GM21825 (cell line): ENCODE data around the gene LAG3.
"Not testable (repeated sequence)": the region's sequence is repeated elsewhere in the genome, so short reads cannot be mapped to it uniquely, and the experiment has no call there.

ENCODE experiments used
- ATAC-seq: cut with Tn5 transposase; IDR thresholded peaks from one replicate; pipeline ENCODE4 v1.9.1; 2021; ENCODE audit warnings: mild to moderate bottlenecking, moderate library complexity; ENCODE audit not compliant: unreplicated experiment

LAG3 gene

DNA sequence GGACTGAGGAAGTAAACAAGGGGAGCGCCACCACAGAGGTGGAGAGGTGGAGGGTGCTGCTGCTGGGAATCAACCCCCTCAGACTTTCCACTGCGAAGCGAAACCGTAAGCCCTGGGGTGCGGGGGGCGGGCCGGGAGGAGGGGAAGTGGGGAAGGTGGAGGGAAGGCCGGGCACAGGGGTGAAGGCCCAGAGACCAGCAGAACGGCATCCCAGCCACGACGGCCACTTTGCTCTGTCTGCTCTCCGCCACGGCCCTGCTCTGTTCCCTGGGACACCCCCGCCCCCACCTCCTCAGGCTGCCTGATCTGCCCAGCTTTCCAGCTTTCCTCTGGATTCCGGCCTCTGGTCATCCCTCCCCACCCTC, at the start of gene LAG3:
TSS of gene LAG3 (plus strand) at position 190 of the 365 bp plus-strand sequence. CDS start 333 bp downstream, outside the sequence.
- ATAC-seq: no peak

DNA sequence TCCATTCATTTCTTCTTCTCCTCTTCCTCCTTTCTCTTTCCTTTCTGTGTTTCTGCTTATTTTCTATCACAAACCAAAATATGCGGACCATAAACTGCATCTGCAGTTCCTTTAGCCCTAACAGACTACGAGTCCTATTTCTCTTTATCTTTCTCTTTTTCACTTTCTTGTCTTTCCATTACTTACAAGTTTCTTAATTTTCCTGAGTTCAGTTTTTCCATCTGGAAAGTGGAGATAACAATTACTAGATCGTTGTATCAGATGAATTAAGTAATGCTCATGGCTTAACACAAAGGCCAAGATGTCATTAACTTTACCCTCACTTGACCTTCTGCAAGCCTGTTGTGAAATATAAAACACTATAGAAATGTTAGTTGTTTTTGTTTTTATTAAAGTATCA, 49.5 kb upstream of the LAG3 start:
- ATAC-seq: no peak

DNA sequence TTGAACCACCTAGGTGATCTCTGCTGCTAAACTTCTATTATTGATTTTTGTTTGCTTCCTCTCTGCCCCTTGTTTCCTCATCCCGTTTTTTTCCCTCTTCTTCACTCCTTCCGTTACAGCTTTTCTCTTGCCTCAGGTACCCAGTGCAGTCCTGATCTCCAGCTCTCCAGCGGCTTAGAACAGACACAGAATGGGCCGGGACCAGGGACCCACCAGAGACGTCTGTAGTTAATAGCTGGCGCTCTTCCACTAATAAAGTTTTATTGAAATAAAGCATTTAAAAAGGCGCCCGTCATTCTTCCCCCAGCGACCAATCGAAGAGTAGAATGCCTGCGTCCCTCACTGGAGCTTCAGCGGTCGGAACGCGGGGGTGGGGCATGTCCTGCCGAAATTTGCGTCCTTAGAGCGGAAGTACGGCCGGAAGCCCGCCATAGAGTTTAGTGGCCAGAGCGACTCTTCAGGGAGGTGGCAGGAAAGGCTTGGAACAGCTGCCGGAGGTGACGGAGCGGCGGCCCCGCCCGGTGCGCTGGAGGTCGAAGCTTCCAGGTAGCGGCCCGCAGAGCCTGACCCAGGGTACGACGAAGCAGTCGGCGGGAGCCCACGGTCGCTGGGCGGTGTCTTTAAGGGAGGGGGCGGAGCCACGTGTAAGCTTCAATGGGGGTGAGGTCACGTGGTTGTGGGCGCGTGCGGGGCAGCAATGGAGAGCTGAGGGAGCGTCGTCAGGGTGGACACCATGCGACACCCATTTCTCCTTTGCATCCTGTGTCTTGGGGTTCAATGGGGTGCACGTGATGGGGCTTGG, 48.5 kb upstream of the LAG3 start, which contains the start of gene COPS7A:
TSS of gene COPS7A (plus strand) at position 440 of the 802 bp plus-strand sequence. CDS start 611 bp downstream, outside the sequence.
- peak; percentile 93 for ATAC-seq

DNA sequence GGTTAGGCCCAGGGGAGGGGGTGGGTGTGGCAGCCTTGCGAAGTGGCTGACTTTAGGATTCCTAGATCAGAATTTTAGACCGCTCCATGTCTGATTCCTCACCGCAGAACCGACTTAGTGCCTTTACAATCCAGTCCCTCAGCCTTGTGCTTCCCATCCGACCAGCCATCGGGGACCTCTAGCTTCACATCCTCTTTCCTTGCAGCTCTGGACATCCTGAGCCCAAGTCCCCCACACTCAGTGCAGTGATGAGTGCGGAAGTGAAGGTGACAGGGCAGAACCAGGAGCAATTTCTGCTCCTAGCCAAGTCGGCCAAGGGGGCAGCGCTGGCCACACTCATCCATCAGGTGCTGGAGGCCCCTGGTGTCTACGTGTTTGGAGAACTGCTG, 47.9 kb upstream of the LAG3 start:
- peak; percentile 20 for ATAC-seq

DNA sequence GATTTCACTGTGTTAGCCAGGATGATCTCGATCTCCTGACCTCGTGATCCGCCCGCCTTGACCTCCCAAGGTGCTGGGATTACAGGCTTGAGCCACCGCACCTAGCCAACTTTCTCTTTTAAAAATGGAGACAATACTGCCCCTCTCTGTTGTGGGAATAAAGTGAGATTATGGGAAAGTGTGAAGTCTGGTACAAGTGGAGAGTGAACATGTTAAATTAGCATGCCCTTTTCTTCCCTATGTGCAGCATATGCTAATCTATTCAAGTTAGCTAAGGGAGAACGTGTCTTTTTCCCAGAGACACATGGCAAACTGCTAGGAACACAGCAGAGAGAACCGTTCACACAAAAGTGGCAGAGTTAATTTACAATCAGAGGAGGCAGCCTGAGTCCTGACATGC, 47.0 kb upstream of the LAG3 start:
- no peak for ATAC-seq

DNA sequence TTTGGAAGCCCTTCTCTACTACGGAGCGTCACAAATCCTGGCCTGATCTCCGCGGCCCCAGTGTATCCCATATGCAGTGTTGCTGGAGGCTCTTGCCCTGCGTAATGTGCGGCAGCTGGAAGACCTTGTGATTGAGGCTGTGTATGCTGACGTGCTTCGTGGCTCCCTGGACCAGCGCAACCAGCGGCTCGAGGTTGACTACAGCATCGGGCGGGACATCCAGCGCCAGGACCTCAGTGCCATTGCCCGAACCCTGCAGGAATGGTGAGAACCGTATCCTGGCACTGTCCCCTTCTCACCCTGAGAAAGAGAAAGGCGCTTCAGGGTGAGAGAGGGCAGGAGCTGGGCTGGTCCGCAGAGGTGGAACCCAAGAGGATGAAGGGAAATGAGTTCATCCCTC, 43.1 kb upstream of the LAG3 start:
- ATAC-seq: no peak

DNA sequence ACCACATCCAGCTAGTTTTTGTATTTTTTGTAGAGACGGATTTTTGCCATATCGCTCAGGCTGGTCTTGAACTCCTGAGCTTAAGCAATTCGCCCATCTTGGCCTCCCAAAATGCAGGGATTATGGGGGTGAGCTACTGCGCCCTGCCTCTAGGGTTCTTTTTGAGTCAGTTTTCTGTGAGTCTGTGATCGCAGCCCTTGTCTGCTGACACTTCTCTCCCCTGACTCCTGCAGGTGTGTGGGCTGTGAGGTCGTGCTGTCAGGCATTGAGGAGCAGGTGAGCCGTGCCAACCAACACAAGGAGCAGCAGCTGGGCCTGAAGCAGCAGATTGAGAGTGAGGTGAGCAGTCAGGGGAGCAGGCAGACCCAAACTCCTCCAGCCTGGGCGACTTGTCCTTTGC, 42.2 kb upstream of the LAG3 start:
- ATAC-seq: no peak

DNA sequence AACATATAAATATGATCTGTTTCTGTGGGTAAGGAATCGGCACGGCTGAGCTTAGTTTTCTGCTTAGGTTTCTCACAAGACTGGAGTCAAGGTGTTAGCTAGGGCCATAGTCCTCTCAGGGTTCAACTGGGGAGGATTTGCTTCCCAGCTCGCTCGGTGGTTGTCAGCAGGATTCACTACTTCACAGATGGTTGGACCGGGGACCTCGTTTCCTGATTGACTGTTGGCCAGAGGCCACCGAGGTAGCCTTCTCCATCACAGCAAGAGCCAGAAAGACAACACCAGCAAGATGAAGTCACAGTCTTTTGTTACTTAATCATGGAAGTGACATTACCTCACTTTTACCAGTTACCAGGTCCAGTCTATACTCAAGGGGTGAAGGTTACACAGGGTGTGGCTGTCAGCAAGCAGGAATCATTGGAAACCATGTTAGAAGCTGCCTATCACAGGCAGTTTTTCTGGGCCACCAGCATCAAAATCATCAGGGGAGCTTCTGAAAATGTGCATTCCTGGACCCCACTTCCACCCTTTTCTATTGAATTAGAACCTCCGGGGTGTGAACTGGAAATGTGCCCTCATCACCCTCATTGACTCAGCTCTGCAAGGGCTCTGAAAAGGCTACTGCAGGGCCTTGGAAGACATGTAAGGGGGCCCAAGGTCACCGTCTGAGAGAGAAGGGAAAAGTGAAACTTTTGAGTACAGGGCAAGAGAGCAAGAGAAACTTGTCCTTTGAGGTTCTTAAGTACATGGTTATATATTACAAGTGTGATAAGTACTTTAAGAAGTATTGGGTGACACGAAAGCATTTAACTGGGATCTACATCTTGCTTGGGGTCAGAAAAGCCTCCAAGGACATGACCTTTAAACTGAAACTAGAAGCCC, 37.6 kb upstream of the LAG3 start:
- no peak for ATAC-seq

DNA sequence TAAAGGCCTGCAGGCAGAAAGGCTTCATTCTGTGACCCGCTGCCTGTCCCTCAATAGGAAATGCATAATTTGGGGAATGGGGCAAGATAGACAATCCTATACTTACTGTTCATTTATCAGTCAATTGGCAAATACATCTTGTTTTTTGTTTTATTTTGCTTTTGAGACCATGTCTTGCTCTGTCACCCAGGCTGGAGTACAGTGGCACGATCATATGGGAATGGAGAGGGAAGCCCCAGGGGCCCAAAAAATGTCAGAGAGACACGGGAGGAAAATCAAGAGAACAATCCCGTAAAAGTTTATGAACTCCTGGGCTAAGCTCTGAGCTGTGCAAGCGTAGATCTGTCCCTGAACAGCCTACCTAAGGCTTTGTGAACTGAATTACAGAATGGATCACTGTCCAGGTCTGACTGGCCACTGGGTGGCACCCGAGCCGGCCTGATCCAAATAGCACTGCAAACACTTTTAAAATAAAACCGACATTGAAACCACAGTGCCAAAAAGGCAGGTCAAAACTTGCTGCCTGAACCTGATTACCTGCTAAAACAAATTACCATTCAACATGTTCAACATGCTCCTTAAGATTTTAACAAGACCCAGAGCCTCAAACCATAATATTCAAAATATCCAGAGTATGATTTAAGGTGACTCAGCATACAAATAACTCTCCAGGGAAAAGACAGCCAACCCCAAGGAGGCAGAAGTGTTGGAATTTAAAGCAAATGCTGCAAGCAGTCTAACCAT, 36.7 kb upstream of the LAG3 start:
- no peak for ATAC-seq

DNA sequence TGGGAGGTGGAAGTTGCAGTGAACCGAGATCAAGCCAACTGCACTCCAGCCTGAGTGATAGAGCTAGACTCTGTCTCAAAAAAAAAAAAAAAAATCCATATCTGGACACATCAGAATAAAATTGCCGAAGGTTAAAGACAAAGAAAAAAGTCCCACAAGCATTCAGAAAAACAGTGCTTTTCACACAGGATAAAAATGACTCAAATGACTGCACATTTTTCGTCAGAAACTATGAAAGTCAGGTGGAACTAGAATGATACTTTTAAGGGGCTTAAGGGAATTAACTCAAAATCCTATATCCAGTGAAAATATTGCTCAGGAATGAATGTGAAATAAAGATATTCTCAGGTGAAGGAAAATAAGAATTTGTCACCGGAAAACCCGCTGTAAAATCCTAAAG, 35.6 kb upstream of the LAG3 start:
- ATAC-seq: no peak

DNA sequence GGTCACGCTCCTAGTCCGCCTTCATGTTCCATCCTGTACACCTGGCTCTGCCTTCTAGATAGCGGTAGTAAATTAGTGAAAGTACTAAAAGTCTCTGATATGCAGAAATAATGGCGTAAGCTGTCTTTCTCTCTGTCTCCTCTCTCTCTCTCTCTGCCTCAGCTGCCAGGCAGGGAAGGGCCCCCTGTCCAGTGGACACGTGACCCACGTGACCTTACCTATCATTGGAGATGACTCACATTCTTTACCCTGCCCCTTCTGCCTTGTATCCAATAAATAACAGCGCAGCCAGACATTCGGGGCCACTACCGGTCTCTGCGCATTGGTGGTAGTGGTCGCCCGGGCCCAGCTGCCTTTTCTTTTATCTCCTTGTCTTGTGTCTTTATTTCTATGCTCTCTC, 30.2 kb upstream of the LAG3 start:
- ATAC-seq: not testable (repeated sequence)

DNA sequence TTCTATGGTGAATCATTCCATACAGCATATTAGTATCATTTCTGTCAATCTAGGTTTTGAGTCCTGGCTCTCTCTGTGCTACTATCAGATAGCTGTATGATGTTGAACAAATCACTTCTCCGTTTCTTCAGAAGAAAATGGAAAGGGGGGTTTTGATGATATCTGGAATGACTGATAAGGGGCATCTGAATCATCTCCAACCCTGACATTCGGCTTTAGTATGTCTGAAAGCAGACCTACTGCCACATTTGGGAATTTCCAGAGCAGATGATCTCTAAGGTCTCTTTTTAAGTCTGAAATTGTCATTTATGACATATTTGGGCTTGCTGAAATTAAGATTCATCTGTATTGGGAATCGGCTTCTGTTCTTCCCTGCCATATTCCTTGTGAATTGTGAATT, 29.5 kb upstream of the LAG3 start:
- no peak for ATAC-seq

DNA sequence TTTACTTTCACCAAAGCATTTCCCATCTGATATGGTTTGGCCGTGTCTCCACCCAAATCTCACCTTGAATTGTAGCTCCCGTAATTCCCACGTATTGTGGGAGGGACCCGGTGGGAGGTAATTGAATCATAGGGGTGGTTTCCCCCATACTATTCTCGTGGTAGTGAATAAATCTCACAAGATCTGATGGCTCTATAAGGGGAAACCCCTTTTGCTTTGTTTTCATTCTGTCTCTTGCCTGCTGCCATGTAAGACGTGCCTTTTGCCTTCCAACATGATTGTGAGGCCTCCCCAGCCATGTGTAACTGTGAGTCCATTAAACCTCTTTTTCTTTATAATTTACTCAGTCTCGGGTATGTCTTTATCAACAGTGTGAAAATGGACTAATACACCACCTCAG, 29.0 kb upstream of the LAG3 start:
- not testable (repeated sequence) for ATAC-seq

DNA sequence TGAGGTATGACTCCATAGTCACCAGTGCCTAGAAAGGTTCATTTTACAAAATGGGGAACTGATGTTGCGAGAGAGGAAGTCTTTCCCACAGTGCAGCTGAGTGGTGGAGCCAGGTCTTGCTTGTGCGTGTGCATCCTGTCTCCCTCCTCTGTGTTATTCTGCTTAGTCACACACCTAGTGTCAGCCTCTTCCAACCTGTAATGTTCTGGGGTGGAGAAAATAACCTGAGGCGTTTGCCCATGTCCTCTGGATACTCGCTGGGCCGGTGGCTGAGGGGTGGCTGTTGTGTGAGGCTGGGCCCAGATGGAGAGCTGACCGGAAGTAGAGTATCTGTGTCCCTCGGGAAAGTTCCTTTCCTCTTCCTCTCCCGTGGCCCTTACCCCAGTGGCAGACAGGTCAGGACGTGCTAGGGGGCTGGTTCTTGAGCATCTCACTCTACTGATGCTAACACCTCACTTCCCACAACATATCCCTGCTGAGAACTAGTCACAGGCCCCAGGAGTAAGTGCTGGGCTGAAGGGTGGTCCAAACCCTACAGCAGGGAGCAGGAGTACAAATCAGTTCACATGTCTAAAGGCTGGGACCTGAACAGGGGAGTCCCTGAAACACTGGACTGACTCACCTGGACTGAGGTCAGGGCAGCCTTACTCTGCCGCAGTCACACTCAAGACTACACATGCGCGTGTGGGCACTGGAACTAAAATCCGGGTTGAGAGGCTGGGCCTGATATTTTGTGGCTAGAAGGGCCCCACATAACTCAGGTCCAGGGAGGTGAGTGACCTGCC, 26.4 kb upstream of the LAG3 start:
- ATAC-seq: no peak

DNA sequence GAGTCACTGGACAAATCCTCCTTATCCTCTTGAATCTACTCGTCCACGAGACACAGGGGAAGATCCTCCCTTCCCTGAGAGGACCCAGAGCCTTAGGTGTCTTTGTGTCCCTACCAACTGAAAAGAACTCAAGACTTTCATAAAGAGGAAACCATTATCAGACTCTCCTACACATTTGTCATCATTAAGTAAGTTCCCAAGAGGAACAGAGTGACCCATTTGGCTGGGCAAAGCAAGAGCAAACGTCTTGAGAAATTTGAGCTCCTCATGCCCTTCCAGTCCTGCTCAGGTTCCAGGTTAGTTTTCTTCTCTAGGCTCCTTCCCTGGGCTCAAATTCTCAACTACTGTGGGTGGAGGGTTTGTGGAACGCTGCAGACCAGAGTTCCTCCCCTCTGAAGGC, 25.1 kb upstream of the LAG3 start:
- no peak for ATAC-seq

DNA sequence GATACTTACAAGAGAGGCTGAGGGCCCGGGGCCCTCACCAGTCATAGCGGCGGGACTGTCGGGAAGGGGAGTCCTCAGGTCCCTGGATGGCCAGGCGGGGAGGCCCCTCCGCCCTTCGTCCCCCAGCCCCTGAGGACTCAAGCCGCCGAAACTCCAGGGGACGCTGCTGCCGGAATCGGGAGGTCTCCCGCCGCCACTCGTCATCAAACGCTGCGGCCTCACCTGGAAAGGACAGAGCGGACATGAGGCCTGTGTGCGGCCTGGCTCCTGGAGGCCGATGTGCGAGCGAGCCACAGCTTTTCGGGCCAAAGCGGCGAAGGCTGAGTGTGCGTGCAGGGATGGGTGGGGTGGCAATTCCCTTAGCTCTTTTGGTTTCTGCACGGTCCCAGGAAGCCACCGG, 23.6 kb upstream of the LAG3 start:
- no peak for ATAC-seq

DNA sequence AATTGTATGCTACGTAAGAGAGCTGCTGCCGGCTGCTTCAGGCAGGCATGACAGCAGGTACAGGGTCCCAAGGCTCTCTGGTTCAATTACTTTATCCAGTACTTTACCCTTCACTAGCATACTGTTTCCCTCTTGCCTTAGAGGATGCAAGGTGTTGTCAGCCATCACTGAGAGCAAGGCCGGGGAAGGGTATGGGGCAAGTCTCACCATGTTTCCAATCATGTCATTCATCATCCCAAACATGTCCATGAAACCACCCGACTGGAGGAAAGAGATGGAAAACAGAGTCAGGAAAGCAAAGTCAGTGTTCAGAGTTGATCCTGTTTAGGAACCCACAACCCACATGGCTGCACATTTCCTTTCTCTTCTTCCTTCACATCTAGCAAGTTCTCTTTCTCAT, 21.8 kb upstream of the LAG3 start:
- ATAC-seq: no peak

DNA sequence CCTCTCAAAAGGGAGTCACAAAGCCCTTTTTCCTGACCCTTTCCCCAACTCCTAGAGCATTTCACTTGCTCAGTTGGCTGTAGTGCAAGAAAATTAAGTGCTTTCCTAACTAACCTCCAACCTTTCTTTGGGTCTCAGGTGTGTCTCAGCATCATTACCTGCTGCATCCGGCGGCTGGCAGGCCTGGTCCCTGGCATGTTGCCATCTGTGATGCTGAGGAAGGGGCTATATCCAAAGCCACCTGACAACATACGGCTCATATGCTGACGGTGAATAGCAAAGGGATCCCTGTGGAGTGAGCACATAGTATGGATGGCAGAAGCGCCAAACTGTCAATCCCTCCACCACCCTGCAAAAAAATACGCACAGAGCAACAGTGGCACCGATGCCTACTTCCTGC, 20.6 kb upstream of the LAG3 start:
- no peak for ATAC-seq

DNA sequence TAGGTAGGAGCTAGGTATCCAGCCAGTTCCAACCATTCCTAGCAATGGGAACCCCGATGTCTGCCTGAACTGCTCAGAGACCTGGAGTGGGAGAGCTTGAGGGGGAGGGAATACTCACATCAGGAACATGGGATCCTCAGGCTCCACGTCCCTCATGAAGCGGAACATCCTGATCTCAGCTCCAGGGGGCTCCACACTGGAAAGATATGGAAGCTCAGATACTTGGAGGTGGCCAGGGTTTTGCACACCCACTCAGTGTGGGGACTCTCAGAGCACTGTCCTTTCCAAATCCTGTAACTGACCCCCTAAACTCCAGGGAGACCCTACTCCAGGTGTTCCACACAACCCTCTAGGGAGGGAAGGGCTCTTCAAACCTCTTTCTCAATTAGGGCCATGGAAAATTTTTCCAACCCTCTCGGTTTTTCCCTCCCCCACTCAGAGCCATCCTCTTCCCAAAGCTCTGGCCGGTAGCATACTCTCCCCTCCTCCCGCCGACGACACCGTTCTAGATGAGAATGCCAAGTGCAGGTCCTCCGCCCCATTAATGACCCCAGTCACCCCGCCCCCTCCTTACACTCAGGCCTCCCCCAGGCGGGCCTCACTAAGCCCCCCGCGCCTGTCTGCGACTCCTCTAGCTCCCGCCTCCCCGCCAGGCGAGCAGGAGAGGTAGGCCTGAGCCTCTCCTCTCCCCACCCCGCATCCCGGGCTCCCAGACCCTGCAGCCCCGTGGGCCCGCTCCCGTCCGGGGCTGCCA, 20.0 kb upstream of the LAG3 start:
- peak; percentile 5 for ATAC-seq
